Measurements from ENCODE around the gene KDM2A.

DNA sequence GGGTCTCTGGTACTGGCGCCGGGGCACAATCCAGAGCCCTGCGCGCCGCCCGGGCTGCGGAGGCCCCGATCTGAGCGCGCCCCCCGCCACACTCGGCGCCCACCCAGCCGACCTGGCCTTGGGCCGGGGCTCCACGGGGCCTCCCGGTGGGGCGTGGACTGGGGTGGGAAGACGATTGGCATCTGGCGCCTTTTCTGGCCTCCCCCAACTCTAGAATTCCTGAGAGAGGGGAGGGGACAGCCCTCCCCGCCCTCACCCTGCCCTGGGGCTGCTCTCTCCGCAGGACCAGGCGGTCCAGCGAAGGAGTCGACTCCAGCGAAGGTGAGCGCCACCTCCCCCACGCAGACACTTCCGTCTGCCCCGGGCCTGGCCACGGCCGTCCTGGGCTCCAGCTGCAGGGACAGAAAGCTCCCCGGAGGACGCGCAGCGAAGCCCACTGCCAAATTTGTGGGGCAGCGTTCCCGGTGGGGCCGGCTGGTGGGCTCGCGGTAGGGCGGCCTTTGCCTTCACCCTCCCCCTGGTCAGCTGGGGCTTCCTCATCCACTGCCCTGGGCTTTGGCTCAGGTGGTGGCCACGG is 184.9 kb downstream of the KDM2A start:
- TF ChIP-seq CTCF (conservative IDR thresholded peaks at IDR 0.05; ENCODE audit: low read depth, low read length) = no peak
- TF ChIP-seq EZH2 (IDR thresholded peaks at IDR 0.05; ENCODE audit: borderline replicate concordance, low read depth, low read length, poor library complexity, severe bottlenecking) = no peak
